Vagina (tissue), 2 donors: ENCODE data around the gene TAF5. TPM values are rescaled to one million over a fixed set of nuclear protein-coding genes. Genes with fewer than 3 reads are reported as not detected.
"Not testable (repeated sequence)": the region's sequence is repeated elsewhere in the genome, so short reads cannot be mapped to it uniquely, and the experiment has no call there.

Experiments
- DNase-seq, 2 donors: peaks; one replicate each; pipeline ENCODE4 v3.0.0-alpha.2; 2017; ENCODE audit errors: extremely low spot score in 2 of 2
- H3K27ac ChIP-seq: fragments of 200-600 bp; sonication (generic); one replicate; pipeline ENCODE4 v1.5.1; 2019
- H3K27me3 ChIP-seq: fragments of 200-600 bp; sonication (generic); one replicate; pipeline ENCODE4 v1.5.1; 2019
- H3K36me3 ChIP-seq, 2 donors: fragments of 200-600 bp; sonication (generic); one replicate each; pipeline ENCODE4 v1.5.1; 2017 to 2019
- H3K4me1 ChIP-seq: fragments of 200-600 bp; sonication (generic); one replicate; pipeline ENCODE4 v1.5.1; 2019
- H3K4me3 ChIP-seq, 2 donors: fragments of 200-600 bp; sonication (generic); 1 replicate in 1 of 2; 2 replicates in 1 of 2; pipeline ENCODE4 v1.5.1; 2016 to 2019
- H3K9me3 ChIP-seq: fragments of 200-600 bp; sonication (generic); one replicate; pipeline ENCODE4 v1.5.1; 2019
- CTCF ChIP-seq, 3 experiments: fragments of 450-650 bp in 2 of 3; fragments of 200-600 bp in 1 of 3; sonication (generic) in 1 of 3; IDR thresholded peaks; one replicate each; pipeline ENCODE4 v1.5.1; 2017 to 2019; ENCODE audit warnings: antibody characterized with exemption in 3 of 3, mild to moderate bottlenecking in 2 of 3, moderate library complexity in 2 of 3
- POLR2A ChIP-seq, 2 donors: fragments of 450-650 bp; IDR thresholded peaks; one replicate each; pipeline ENCODE4 v1.6.1; 2017; ENCODE audit warnings: antibody characterized with exemption in 2 of 2, mild to moderate bottlenecking in 2 of 2, moderate library complexity in 2 of 2
- POLR2AphosphoS5 ChIP-seq, 2 donors: sonication (generic); formaldehyde crosslinking; IDR thresholded peaks; one replicate each; pipeline ENCODE4 v1.9.0; 2017; ENCODE audit warnings: antibody characterized with exemption in 2 of 2, mild to moderate bottlenecking in 2 of 2, low read depth in 1 of 2; ENCODE audit not compliant: insufficient read depth in 1 of 2
- intact Hi-C: fragments of 100-400 bp; cut with DNase I; formaldehyde crosslinking; loops from one replicate; pipeline ENCODE4 v1.15.1; 2023
- total RNA-seq: library from RNA; depleted of rRNA; stranded (reverse); fragments of >200 nt; gene quantifications from one replicate; pipeline ENCODE4 v1.2.3, GENCODE V29; 2016

TAF5 gene
- total RNA-seq, 1 donor from 2014 or later, result 4.4 TPM

- no peaks in the 10 kb centered on the region for H3K27me3 ChIP-seq
- TF ChIP-seq POLR2A (IDR thresholded peaks at IDR 0.05), result no peak
- TF ChIP-seq CTCF (IDR thresholded peaks at IDR 0.05), result no peak
- no peak for TF ChIP-seq POLR2AphosphoS5 (IDR thresholded peaks at IDR 0.05; ENCODE audit: insufficient read depth in 1 of 2, low read depth in 1 of 2)
- no peak for DNase-seq
- H3K4me1 ChIP-seq, result no peaks in the 10 kb centered on the region
- intact Hi-C loops, result no loop called here
- H3K9me3 ChIP-seq, result no peaks in the 10 kb centered on the region
- H3K27ac ChIP-seq, result no peak overlapping the region
- no peak overlapping the region for H3K4me3 ChIP-seq
- peaks cover 0 to 30% of the 10 kb centered on the region in 2 donors for H3K36me3 ChIP-seq
Observed at GRCh38 chr10:103336370-103336769, 31.4 kb upstream of the TAF5 start.

GRCh38 chr10:103350175-103350516 lies 17.6 kb upstream of the TAF5 start:
- intact Hi-C loops, result no loop called here
- H3K9me3 ChIP-seq, result no peaks in the 10 kb centered on the region
- H3K36me3 ChIP-seq, result peaks cover 0 to 21% of the 10 kb centered on the region in 2 donors
- peaks cover 13% of the 10 kb centered on the region for H3K4me1 ChIP-seq
- TF ChIP-seq POLR2AphosphoS5 (IDR thresholded peaks at IDR 0.05; ENCODE audit: insufficient read depth in 1 of 2, low read depth in 1 of 2), result no peak
- TF ChIP-seq CTCF (IDR thresholded peaks at IDR 0.05), result no peak
- no peak for TF ChIP-seq POLR2A (IDR thresholded peaks at IDR 0.05)
- DNase-seq, result no peak
- peak overlapping the region; percentile 75 to 90 for H3K4me3 ChIP-seq
- no peaks in the 10 kb centered on the region for H3K27me3 ChIP-seq
- peak overlapping the region; percentile 81 for H3K27ac ChIP-seq

- Histone ChIP-seq H3K27me3 (no peaks in the 10 kb centered on the region), H3K36me3 (peaks cover 0 to 21% of the 10 kb centered on the region in 2 donors), H3K9me3 (no peaks in the 10 kb centered on the region), H3K4me3 (peak within 1 kb of the TSS; percentile 75 to 90), H3K27ac (peak within 1 kb of the TSS; percentile 81), H3K4me1 (peaks cover 13% of the 10 kb centered on the region)
- TF ChIP-seq CTCF (IDR thresholded peaks at IDR 0.05), result peak in 1 of 3 experiments; percentile 8
- TF ChIP-seq POLR2A (IDR thresholded peaks at IDR 0.05), result no peak
- peak in 1 of 2 donors; percentile 49 for TF ChIP-seq POLR2AphosphoS5 (IDR thresholded peaks at IDR 0.05; ENCODE audit: insufficient read depth in 1 of 2, low read depth in 1 of 2)
- intact Hi-C loops, result no loop called here
- DNase-seq, result peak in 1 of 2 donors; percentile 61
Observed at GRCh38 chr10:103350517-103351260, 17.1 kb upstream of the TAF5 start, which contains the start of gene PCGF6. TSS of gene PCGF6 (minus strand) at chr10:103351140. CDS start at chr10:103351066, 74 bp downstream.

GRCh38 chr10:103353281-103353680 lies 14.5 kb upstream of the TAF5 start:
- Histone ChIP-seq H3K27me3 (no peaks in the 10 kb centered on the region), H3K4me1 (peaks cover 13% of the 10 kb centered on the region), H3K36me3 (peaks cover 0 to under 1% of the 10 kb centered on the region in 2 donors), H3K4me3 (no peak overlapping the region), H3K9me3 (no peaks in the 10 kb centered on the region), H3K27ac (no peak overlapping the region)
- peak in 1 of 2 donors; percentile 16 for DNase-seq
- intact Hi-C loops, result no loop called here
- TF ChIP-seq POLR2A (IDR thresholded peaks at IDR 0.05) (no peak), CTCF (IDR thresholded peaks at IDR 0.05) (no peak), POLR2AphosphoS5 (IDR thresholded peaks at IDR 0.05; ENCODE audit: insufficient read depth in 1 of 2, low read depth in 1 of 2) (no peak)

- H3K27me3 ChIP-seq, H3K4me3 ChIP-seq, H3K36me3 ChIP-seq, H3K4me1 ChIP-seq, H3K27ac ChIP-seq, H3K9me3 ChIP-seq, intact Hi-C loops: not testable (repeated sequence)
- peak in 1 of 2 donors; percentile 3 for DNase-seq
Observed at GRCh38 chr10:103354567-103354966, 13.2 kb upstream of the TAF5 start.
